Posterior cingulate gyrus (tissue), 11 donors: ENCODE results near the gene IL12RB1.
"Not testable (repeated sequence)": the region's sequence is repeated elsewhere in the genome, so short reads cannot be mapped to it uniquely, and the experiment has no call there.

Source experiments
- DNase-seq, 10 donors: peaks; one replicate each; pipeline versions ENCODE4 v3.0.0 to v3.0.0-alpha.2; 2020 to 2021; ENCODE audit warnings: mixed read lengths in 3 of 10
- intact Hi-C: fragments of 100-400 bp; cut with DNase I; formaldehyde crosslinking; loops from one replicate; pipeline ENCODE4 v1.15.1; 2023

The IL12RB1 gene

GRCh38 chr19:18055967-18056366, 30.8 kb downstream of the IL12RB1 start:
- intact Hi-C loops: loop anchor here (5.0 kb wide), 1 partner anchor 119 kb away; no protein-coding TSS in a partner anchor
- DNase-seq: no peak

GRCh38 chr19:18053576-18054219, 33.0 kb downstream of the IL12RB1 start:
- intact Hi-C loops: no loop called here
- peak in 1 of 10 donors; percentile 44 for DNase-seq

- intact Hi-C loops: no loop called here
Measured at GRCh38 chr19:18051887-18052286, 34.8 kb downstream of the IL12RB1 start.

GRCh38 chr19:18049385-18049784, 37.3 kb downstream of the IL12RB1 start:
- intact Hi-C loops: no loop called here
- DNase-seq: peak; percentile 52 to 96 (median 72)

More at GRCh38 chr19:18051887-18052286, 34.8 kb downstream of the IL12RB1 start:
- peak in 1 of 10 donors; percentile 76 for DNase-seq

GRCh38 chr19:18046059-18046718, 40.5 kb downstream of the IL12RB1 start:
- intact Hi-C loops: no loop called here
- peak in 1 of 10 donors; percentile 62 for DNase-seq

GRCh38 chr19:18045307-18046050, 41.3 kb downstream of the IL12RB1 start:
- intact Hi-C loops: no loop called here
- DNase-seq: no peak

GRCh38 chr19:18044825-18045304, 41.9 kb downstream of the IL12RB1 start:
- DNase-seq: peak; percentile 35 to 95 (median 64)
- intact Hi-C loops: no loop called here

GRCh38 chr19:18043676-18044075, 43.1 kb downstream of the IL12RB1 start:
- no peak for DNase-seq
- intact Hi-C loops: no loop called here

GRCh38 chr19:18041054-18041453, 45.7 kb downstream of the IL12RB1 start:
- DNase-seq: no peak
- intact Hi-C loops: no loop called here

GRCh38 chr19:18032102-18032501, 54.6 kb downstream of the IL12RB1 start:
- intact Hi-C loops, DNase-seq: not testable (repeated sequence)

- peak in 1 of 10 donors; percentile 69 for DNase-seq
- intact Hi-C loops: not testable (repeated sequence)
Measured at GRCh38 chr19:18031401-18031800, 55.3 kb downstream of the IL12RB1 start.

- DNase-seq: peak in 6 of 10 donors; percentile 40 to 89 (median 60)
- intact Hi-C loops: no loop called here
Measured at GRCh38 chr19:18029617-18030338, 57.0 kb downstream of the IL12RB1 start.

GRCh38 chr19:18027151-18027550, 59.6 kb downstream of the IL12RB1 start:
- no peak for DNase-seq
- intact Hi-C loops: no loop called here

- DNase-seq: peak in 6 of 10 donors; percentile 28 to 90 (median 50)
- intact Hi-C loops: no loop called here
Measured at GRCh38 chr19:18023622-18024251, 63.0 kb downstream of the IL12RB1 start.

GRCh38 chr19:18021121-18021755, 65.5 kb downstream of the IL12RB1 start:
- intact Hi-C loops: no loop called here
- peak in 7 of 10 donors; percentile 68 to 97 (median 86) for DNase-seq

- peak; percentile 76 to 98 (median 91) for DNase-seq
- intact Hi-C loops: no loop called here
Measured at GRCh38 chr19:18020212-18021085, 66.3 kb downstream of the IL12RB1 start.

- peak in 2 of 10 donors; percentile 31 to 70 for DNase-seq
- intact Hi-C loops: no loop called here
Measured at GRCh38 chr19:18017275-18018083, 69.3 kb downstream of the IL12RB1 start.
